Stimulated activated CD8-positive, alpha-beta memory T cell treated with anti-CD3 and anti-CD28 coated beads, Interleukin-7, amount 100 ng/mL, for 1 hour (primary cell): ENCODE data around the gene SLC7A1.

Source experiments
- DNase-seq, 2 donors: peaks; one replicate each; pipeline ENCODE4 v3.0.0-alpha.2; 2020; ENCODE audit warnings: low read depth in 2 of 2

Gene SLC7A1

DNA sequence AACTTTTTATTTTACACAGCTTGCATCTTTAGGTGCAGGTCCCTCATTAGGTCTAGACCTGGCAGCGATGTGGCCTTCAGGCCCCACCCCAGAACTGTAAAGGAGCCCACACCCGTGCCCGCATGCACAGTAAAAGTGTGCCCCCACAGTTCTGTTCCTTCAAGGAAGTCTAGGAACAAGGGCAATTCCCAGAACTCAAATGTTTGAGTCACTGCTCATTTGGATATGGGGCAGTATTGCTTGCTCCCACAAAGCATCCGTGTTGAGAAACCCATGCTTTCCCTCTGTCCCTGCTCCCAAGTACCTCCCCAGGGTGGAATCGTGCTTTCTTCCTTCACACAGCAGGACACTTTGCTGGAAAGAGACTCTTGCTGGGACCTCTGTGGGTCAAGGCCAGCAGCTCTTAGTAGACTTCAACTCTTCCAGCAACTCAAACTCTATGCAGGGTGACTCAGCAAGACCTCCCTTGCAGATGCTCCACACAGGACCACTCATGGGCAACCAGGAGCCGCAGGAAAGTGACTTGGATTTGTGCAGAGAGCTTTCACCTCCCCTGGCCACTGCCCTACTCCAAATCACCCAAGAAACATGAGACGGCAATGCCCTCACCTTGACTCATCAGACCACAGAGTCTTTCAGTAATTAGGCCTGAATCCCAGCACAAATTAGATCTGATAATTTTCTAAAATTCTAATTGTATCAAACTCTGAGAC lies 12.3 kb downstream of the SLC7A1 start:
- no peak for DNase-seq

DNA sequence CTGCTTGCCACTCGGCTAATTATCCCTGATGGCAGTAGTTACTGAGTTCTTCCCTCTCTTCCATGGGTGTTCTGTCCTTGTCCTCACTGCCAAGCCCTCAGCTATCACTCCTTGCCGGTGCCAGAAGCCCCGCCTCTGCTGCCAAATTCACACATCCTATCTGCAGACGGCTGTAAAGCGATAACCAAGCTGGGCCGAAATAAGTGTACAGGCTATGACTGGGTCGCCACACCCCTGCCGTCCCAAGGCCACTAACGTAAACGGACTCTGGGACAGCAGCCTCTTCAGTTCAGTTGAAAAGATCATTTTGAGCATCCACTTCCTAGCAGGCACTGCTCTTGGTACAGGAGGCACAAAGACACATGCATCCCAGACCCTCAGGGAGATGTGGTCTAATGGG lies 13.3 kb downstream of the SLC7A1 start:
- no peak for DNase-seq

DNA sequence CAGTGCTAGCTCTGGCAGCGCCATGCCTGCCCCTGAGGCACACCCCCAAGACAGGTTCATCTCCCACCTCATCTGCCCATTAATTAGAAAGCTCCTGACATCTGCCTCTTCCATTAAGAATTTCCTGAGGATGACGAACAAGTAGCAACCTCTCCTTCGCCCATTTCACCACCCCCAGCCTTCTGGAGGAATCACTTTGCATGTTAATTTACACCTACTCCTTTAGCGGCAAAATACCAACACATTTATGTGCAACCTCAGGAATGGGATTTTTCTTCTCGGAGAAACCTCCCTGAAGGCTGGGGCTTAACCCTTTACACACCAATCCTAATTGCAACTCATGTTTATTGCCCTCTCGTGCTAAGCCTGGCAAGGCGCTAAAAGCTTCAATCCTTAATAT lies 13.8 kb downstream of the SLC7A1 start:
- DNase-seq = no peak

DNA sequence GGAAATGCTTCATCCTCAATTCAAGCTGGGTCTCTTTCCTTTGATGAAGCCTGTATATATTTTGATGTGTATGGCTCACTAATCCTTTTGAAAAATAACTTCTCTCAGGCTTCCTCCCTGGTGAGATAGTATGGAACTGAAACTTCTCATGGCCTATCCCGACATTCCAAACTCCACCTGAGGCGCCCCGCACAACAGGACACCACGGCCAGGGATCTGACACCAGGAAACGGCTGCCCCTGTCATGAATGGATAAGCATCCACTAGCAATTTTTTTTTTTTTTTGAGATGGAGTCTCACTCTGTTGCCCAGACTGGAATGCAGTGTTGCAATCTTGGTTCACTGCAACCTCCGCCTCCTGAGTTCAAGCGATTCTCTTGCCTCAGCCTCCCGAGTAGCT lies 16.4 kb downstream of the SLC7A1 start:
- DNase-seq = no peak

DNA sequence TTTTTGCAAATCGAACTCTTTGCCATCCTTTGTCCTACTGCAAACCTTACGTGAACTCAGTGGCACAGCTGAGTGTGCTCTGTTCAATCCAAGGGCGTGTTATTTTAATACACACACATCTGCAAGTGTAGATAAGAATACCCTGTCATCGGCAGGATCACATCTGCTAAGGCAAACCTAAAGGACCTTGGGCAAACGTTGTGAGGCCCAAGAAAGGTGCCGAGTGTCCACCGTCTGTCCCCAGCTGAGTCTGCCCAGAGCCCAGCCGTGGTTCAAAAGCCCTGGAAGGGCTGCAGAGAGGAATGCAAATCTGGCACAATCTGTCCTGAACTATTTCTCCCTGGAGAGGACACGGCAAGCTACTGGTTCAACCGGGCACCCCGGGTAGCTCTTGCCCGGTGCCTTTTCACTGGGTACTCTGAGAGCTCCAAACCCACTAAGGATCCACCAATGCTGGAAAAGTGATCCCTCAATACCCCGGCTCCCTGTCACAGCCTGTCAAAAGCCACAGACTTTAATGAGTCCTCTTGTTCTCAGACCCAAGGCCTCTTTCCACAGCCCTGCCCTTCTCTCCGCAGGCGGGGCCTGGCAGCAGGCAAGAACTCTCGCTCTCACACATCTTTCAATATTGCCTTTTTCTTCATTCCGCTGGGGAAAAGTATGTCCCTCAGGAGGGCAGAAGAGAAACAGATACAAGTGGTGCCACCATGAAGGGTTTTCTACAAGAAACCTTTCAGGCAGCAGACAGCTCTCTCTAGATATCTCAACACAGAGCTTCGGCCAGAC lies 17.0 kb downstream of the SLC7A1 start:
- DNase-seq = no peak

DNA sequence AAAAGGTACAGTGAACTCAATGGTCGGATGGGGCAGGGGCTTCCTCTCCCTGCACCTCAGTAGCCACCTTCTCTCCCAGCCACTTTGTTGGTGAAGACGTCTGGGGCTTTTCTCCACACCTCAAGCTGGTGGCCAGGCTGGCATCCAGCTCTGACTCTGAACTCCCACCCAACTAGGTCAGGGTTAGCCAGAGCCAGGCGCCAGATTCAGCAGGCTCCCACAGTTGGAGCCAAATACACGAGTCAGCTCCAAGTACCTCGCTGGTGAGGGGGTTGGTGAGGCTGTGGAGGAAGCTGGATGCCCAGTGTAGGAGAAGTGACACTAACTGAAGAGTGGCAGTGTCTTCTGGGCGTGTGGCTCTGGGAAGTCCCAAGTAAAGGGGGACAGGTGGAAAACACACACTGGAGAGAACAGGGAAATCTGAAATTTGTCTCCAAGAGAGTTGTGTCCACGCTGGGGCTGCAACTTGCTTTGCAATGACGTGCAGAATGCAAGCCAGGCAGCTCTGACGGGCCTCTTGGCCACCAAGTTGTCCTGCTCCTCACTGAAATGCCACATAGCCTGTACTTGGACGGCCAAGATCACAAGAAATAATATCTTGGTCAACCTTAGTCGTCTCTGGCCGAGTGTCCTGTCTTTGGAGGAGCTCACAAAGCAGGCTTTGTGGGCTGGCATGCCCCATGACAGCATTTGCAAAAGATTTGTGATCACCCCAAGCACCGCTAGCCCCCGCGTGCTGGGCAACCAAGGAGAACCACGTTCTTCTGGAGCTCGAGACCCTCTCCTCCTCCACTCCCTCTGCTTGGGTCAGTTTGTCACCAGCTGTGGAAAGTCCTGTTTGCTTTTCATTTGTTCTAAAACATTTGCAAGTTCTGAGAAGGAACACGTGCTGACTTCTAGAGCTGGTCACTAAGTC lies 18.1 kb downstream of the SLC7A1 start:
- DNase-seq = no peak

DNA sequence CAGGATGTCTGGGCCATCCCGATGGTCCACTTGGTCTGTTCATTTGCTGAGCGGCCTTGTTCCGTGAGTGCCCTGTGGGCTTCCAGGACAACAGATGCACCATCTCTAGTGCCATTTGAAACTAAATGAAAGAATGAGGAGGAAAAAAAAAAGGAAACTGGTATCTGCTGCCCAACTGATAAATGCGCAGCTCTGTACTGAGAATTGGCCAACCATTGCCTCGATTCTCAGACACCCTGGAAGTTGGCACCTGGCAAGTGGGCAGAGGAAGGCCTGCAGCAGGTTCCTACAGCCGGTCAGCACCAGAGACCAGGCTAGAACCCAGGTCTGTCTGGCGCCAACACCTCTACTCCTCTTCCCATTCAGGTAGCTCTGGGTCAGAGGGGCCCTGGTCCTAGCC lies 18.9 kb downstream of the SLC7A1 start:
- no peak for DNase-seq

DNA sequence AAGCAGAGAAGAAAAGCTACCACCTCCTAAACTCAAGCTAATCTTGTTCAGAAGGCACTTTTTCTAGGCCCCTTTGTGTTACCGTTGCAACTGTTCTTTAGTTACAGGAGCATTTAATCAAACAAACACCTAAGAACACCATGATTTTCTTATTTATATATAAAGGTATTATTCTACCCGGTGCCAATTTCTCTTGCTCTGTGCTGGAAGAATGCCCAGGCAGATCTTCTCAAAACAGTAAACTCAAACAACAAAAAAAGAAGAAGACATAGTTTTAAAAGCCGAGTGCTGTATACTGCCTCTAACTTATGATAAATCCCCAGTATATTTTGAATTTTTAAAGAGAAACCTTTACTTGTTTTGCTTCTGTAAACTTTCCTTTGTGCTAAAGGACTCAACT lies 20.4 kb downstream of the SLC7A1 start:
- no peak for DNase-seq

DNA sequence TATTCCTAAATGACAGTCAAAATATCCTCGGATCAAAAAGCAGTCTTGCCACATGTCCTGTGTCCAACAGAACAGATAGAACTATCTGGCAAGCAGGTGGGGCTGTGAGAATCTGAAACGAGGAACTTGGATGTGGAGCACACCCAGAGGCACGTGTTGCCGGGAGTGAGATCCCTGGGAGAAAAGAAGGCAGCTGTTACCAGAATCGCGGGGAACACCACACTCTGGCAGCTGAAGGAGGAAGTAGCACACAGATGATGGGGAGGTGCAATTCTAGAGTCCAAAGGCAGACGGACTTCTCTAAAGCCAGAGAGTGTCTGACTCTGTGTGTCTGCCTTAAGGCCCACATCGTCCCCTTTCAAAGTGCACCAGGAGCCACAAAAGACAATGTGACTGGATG lies 22.3 kb downstream of the SLC7A1 start:
- no peak for DNase-seq

DNA sequence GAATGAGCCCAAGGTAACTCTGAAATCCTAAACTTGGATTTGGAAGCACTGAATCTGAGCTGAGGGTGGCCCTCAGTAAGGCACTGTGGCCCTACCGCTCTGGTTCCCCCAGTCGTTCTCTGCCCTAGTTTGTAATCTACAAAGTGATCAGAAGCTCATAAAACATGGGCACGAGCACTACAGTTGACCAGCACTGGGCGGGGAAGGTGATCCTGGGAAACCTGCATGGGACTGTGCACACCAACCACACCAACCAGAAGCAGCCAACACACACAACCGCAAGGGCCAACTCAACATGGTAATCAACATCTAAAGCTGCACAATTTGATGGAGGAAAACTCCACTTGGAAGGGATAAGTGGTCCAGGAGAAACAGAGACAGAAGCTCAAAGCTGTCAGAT lies 22.9 kb downstream of the SLC7A1 start:
- no peak for DNase-seq

DNA sequence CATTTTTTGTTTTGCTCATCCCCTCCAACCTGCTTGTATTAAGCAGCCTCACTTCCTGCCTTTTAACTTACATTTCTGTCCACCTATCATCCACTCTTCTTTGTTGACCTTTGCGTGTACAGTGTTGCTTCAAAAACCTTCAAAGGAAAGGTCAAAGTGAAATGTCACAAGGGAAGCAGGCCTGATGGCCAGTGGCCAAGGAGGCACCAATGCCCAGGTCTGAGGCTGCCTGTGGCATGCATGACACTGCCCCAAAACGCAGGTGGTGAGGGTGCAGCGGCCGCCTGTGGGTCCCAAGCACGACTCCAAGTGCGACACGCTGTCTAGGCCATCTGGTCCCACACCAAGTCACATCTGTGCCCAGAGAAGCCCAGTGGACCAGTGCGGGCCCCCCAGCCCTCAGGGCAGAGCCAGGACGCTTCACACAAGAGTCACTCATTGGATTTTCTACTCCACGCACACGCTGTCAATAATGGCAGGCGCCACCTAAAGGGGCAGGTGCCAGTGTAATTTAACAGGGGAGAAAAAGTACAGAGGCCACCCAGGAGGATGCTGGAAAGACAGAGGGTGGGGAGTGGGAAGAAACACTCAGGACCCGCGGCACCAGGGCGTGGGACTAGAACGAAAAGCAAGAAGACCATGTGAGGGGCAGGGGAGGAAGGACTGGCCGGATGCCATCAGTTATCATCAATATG lies 23.5 kb downstream of the SLC7A1 start:
- no peak for DNase-seq

DNA sequence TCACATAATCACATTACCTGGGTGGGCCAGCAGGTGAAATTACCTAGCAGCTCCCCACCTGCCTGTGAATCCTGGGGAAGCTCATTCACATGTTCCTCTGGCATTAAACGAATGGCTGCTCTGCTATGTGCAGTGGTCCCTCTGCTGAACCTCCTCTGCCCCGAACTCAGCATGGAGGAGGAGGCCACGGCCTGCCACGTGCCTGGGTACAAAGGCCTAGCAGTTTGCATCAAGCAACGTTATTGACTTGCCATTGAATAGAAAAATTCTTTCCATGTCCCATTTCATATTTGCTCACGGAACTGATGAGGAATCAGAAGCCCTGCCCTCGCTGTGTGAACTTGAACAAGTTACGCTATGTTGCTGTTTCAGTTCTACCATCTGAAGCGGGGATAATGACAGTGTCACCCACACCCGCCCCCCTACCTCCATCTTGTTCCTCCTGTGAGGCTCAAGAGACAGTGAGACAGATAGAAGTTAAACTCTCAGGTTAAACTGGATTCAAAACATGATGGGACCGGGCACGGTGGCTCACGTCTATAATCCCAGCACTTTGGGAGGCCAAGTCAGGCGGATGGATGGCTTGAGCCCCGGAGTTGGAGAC lies 25.3 kb downstream of the SLC7A1 start:
- DNase-seq = no peak

DNA sequence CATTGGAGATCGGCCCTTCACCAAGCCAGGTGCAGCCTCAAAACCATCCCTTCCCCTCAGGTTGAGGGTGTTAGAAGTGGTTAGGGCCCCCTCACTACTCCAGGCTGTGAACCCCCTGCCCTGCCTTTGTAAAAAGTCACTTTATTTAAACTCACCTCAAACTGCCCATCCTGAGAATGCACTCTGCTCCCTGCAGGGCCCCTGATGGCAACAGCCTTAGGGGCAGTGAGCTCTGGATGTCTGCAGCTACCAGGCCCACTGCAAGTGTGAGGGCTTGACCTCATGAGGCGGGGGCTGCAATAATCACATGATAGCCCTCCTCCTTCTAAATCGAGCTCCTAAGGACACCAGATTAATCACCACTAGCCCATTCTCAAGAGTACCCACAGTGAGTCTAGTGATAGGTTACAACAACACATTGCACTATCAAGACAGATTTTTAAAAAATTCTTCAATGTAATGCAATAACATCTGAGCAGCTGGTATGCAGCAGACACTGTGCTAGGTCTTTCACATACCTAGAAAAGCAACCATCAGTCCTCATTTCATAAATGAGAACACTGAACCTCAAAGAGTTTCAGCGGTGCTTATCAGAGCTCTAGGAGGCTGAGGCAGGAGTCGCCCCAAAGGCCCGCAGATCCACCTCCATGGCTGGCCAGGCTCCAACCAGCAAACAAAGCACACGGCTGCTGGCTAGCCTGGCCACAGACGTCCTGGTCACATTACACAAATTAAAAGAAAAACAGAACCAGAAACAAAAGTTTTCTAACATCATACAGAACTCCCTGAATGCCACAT lies 26.0 kb downstream of the SLC7A1 start:
- DNase-seq = no peak

DNA sequence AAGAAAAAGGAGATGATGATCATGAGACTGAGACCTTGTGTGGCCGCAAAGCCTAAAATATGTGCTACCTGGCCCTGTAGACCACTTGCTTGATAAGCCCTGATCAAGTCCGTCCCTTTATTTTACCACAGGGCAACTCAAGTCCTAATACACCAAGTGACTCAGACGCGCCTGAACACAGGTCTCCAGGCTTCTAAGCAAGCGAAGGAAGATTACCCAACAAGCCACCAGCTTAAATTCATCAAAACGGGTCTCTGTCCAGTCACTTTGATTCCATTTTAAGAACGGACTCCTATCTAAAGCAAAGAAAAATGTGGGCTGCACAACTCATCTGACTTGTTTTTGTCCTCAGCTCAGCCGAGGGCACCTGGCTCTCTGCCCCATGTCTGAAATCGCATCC lies 26.8 kb downstream of the SLC7A1 start:
- DNase-seq = no peak

DNA sequence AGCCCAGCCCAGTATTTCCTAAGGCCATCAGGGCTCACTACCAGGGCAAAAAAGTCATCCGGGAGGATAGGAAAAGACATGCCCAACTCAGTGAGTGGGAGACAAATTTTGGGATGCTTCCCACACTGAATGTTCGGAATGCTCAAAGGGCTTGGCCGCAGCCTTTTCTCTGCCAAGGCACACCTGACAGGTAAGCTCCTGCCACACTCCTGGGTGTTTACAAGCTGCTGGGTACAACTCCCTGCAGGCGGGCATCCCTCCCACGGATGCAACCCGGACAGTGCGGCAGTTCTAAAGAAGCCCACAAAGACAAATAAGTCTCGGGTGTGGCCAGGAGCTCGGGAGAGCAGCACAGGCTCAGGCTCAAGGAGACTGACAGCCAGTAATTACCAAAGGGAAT lies 28.1 kb downstream of the SLC7A1 start:
- DNase-seq = no peak

DNA sequence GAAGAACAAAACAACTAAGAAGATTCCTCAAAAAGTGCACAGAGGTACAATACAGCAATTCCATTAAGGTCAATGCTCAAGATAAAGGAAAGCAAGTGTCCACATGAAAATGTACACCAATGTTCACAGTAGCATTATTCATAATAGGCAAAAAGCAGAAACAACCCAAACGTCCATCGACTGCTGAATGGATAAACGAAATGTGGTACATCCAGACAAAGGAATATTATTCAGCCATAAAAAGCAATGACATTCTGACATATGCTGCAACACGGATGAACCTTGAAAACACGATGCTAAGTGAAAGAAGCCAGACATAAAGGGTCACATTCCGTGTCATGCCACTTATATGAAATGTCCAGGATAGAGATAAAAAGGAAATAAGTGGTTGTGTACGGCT lies 29.3 kb downstream of the SLC7A1 start:
- no peak for DNase-seq

DNA sequence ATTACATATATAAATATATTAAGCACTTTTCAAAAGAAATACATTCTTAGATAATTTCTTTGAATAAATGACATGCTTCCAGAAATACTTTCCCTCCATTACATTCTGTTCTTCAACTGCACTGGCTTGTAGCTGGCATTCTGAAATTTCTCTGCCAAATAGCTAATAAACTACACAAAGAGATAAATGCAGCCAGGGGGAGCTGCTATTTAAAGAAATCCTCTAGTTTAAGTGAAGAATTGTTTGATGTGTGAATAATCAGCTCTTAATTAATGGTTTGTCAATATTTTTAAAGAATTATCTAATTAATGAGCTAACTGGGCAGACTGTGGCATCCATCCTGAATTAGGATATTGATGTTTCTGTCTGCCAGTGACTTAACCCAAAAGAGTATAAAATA lies 30.7 kb downstream of the SLC7A1 start:
- no peak for DNase-seq

DNA sequence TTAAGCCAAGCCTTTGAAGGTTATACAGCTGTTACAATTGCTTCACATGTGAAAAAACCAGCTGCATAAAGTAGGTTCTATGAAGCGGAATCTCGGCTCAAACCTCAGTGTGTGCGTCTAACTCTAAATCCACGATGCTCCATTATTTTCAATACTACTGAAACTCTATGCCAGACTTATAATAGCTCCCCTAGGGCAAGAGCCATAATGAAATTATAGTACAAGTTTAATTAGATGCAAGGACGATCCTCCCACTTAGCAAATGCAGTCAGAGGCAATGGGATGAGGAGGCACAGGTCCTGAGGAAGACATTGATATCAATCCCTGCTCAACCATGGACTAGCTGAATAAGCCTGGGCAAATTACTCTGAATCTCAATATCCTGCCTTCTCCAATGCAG lies 31.1 kb downstream of the SLC7A1 start:
- DNase-seq = no peak

DNA sequence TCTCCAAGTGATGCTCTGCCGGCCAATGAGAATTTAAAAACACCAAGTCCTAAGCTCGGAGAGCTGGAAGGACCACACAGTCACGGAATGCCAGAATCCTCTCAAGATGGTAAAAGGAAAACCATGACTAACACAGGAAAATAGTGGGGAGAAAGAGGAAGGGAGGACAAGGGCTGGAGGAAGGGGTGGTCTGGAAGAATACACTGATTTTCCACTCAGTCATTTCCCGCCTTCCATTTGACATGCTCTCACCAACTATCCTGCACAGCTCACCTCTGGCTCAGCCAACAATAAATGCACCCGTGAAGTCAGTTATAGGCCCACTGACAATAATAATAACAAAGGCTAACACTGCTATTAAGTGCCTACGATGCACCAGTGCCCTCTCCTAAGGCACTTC lies 31.5 kb downstream of the SLC7A1 start:
- DNase-seq = no peak

DNA sequence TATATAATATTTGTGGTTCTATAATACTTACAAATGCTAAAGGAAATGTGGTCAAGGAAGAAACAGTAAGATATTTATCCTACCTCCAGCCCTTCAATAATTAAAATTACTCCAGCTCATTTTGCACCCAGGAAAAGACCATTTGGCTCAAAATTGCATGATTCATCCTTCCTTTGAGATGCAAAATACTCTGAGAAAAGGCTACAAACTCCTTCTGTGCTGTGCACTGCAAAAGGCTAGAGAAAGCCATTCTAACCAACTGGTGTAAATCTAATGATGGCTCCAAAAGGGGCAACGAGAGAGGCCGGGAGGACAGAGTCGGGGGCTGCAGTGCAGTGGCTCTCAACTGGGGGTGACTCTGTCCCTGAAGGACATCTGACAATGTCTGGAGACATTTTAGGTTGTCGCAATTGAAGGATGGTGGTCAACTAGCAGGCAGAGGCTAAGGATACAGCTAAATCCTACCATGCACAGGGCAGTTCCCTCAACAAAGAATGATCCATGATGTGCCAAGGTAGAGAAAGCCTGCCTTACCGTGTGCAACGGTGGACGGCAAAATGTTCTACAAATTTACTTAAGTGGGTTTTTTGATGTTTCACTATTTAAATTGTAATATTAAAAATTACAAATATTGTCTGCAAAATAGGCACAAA lies 32.6 kb downstream of the SLC7A1 start:
- no peak for DNase-seq
